WTC11 (cell line): ENCODE measurements around the gene STK38L. TPM values are rescaled to one million over a fixed set of nuclear protein-coding genes. Genes with fewer than 3 reads are reported as not detected.

Source experiments
- ATAC-seq: fragments of 200-7000 bp; cut with Tn5 transposase; 2 replicates; pipeline ENCODE4 v1.10.0; 2021; ENCODE audit warnings: mild to moderate bottlenecking, moderate library complexity
- CTCF ChIA-PET: fragments of 300-600 bp; sonication (Branson Sonifier 250); formaldehyde crosslinking; loops from one replicate; lab custom pipeline; 2021; ENCODE audit warnings: antibody characterized with exemption; lab: Charles Lee
- POLR2A ChIA-PET: fragments of 350-600 bp; sonication (Branson Sonifier 250); formaldehyde crosslinking; loops from one replicate; lab custom pipeline; 2021; ENCODE audit warnings: antibody characterized with exemption; lab: Charles Lee
- DNase-seq: peaks from one replicate; pipeline ENCODE4 v3.0.0; 2021; ENCODE audit warnings: low spot score
- H3K27ac Mint-ChIP-seq: 2 replicates; pipeline ENCODE4 v1.8.0; 2021; ENCODE audit warnings: mixed read lengths
- H3K27me3 Mint-ChIP-seq: 2 replicates; pipeline ENCODE4 v1.8.0; 2021; ENCODE audit warnings: low read depth, mild to moderate bottlenecking, moderate library complexity, mixed read lengths
- H3K36me3 Mint-ChIP-seq: 2 replicates; pipeline ENCODE4 v1.8.0; 2021; ENCODE audit warnings: mixed read lengths
- H3K4me1 Mint-ChIP-seq: 2 replicates; pipeline ENCODE4 v1.8.0; 2022; ENCODE audit warnings: mixed read lengths
- H3K4me3 Mint-ChIP-seq: 2 replicates; pipeline ENCODE4 v1.8.0; 2021; ENCODE audit warnings: mild to moderate bottlenecking, moderate library complexity, mixed read lengths
- H3K9me3 Mint-ChIP-seq: 2 replicates; pipeline ENCODE4 v1.8.0; 2021; ENCODE audit warnings: mixed read lengths
- AR ChIP-seq: fragments of 250-450 bp; sonication (Bioruptor Pico); IDR thresholded peaks from 2 replicates; pipeline ENCODE4 v1.9.0; 2021; ENCODE audit warnings: mild to moderate bottlenecking
- CREB1 ChIP-seq: sonication (generic); formaldehyde crosslinking; IDR thresholded peaks from 2 replicates; pipeline ENCODE4 v1.8.0; 2023; ENCODE audit warnings: mild to moderate bottlenecking, missing genetic modification reagents
- EMX1 ChIP-seq: fragments of 250-450 bp; sonication (Bioruptor Pico); IDR thresholded peaks from 2 replicates; pipeline ENCODE4 v1.8.0; 2021; ENCODE audit warnings: mild to moderate bottlenecking
- GTF2I ChIP-seq: fragments of 250-450 bp; sonication (Bioruptor Pico); conservative IDR thresholded peaks from 2 replicates; pipeline ENCODE4 v1.4.0; 2021; ENCODE audit warnings: mild to moderate bottlenecking
- IRF2 ChIP-seq: sonication (generic); formaldehyde crosslinking; IDR thresholded peaks from 2 replicates; pipeline ENCODE4 v1.8.0; 2022; ENCODE audit warnings: low read depth, missing genetic modification reagents, borderline replicate concordance
- NFE2L1 ChIP-seq: sonication (generic); formaldehyde crosslinking; IDR thresholded peaks from 2 replicates; pipeline ENCODE4 v1.8.1; 2023; ENCODE audit warnings: missing genetic modification reagents
- PRRX2 ChIP-seq: fragments of 250-450 bp; sonication (Bioruptor Pico); IDR thresholded peaks from 2 replicates; pipeline ENCODE4 v1.8.0; 2021; ENCODE audit warnings: mild to moderate bottlenecking
- RORB ChIP-seq: fragments of 250-450 bp; sonication (Bioruptor Pico); IDR thresholded peaks from 2 replicates; pipeline ENCODE4 v1.9.0; 2021; ENCODE audit warnings: mild to moderate bottlenecking
- SMAD4 ChIP-seq: sonication (generic); formaldehyde crosslinking; IDR thresholded peaks from 2 replicates; pipeline ENCODE4 v1.8.0; 2022; ENCODE audit warnings: mild to moderate bottlenecking, missing genetic modification reagents
- TEAD1 ChIP-seq: sonication (generic); formaldehyde crosslinking; IDR thresholded peaks from 2 replicates; pipeline ENCODE4 v1.8.0; 2022; ENCODE audit warnings: mild to moderate bottlenecking, missing genetic modification reagents
- TEAD4 ChIP-seq: sonication (generic); formaldehyde crosslinking; IDR thresholded peaks from 2 replicates; pipeline ENCODE4 v1.8.0; 2022; ENCODE audit warnings: mild to moderate bottlenecking, missing genetic modification reagents
- USF2 ChIP-seq: sonication (generic); formaldehyde crosslinking; IDR thresholded peaks from 2 replicates; pipeline ENCODE4 v1.8.1; 2023; ENCODE audit warnings: mild to moderate bottlenecking, missing genetic modification reagents, moderate library complexity
- ZNF317 ChIP-seq: sonication (generic); formaldehyde crosslinking; IDR thresholded peaks from 2 replicates; pipeline ENCODE4 v1.8.1; 2023; ENCODE audit warnings: low read depth, mild to moderate bottlenecking, moderate library complexity, missing genetic modification reagents, borderline replicate concordance
- ZNF512 ChIP-seq: sonication (generic); formaldehyde crosslinking; IDR thresholded peaks from 2 replicates; pipeline ENCODE4 v1.8.1; 2022; ENCODE audit warnings: missing genetic modification reagents, borderline replicate concordance
- total RNA-seq: library from RNA; stranded (reverse); gene quantifications from 3 replicates; pipeline ENCODE4 v1.2.3, GENCODE V29; 2021
- TF ChIP-seq, protein P1 (sequence below): sonication (generic); formaldehyde crosslinking; IDR thresholded peaks from 2 replicates; pipeline ENCODE4 v1.8.1; 2023; ENCODE audit warnings: mild to moderate bottlenecking, moderate library complexity, missing genetic modification reagents
- TF ChIP-seq, protein P2 (sequence below): sonication (generic); formaldehyde crosslinking; IDR thresholded peaks from 2 replicates; pipeline ENCODE4 v1.8.0; 2022; ENCODE audit warnings: mild to moderate bottlenecking, missing genetic modification reagents
- TF ChIP-seq, protein P3 (sequence below): sonication (generic); formaldehyde crosslinking; IDR thresholded peaks from 2 replicates; pipeline ENCODE4 v1.8.0; 2023; ENCODE audit warnings: missing genetic modification reagents, mild to moderate bottlenecking, borderline replicate concordance

Gene STK38L
- total RNA-seq, 1 experiment from 2014 or later, result 47.2 TPM

GRCh38 chr12:27337376-27337775 is 93.3 kb downstream of the STK38L start:
- no peak for DNase-seq
- Mint-ChIP-seq H3K36me3 (no peaks in the 10 kb centered on the region), H3K4me3 (no peak overlapping the region), H3K4me1 (peaks cover 14% of the 10 kb centered on the region), H3K27ac (no peak overlapping the region), H3K9me3 (no peaks in the 10 kb centered on the region), H3K27me3 (peaks cover 14% of the 10 kb centered on the region)
- TF ChIP-seq TEAD4 (CRISPR knock-in tag) (no peak), USF2 (CRISPR knock-in tag) (no peak), NFE2L1 (CRISPR knock-in tag) (no peak), ZNF317 (CRISPR knock-in tag) (no peak), SMAD4 (CRISPR knock-in tag) (no peak), GTF2I (CRISPR knock-in tag) (no peak), TEAD1 (no peak), RORB (no peak), ZNF512 (CRISPR knock-in tag) (no peak), AR (CRISPR knock-in tag) (no peak), CREB1 (CRISPR knock-in tag) (no peak), EMX1 (CRISPR knock-in tag) (no peak), IRF2 (CRISPR knock-in tag) (no peak), PRRX2 (no peak)
- TF ChIP-seq, protein P1, sequence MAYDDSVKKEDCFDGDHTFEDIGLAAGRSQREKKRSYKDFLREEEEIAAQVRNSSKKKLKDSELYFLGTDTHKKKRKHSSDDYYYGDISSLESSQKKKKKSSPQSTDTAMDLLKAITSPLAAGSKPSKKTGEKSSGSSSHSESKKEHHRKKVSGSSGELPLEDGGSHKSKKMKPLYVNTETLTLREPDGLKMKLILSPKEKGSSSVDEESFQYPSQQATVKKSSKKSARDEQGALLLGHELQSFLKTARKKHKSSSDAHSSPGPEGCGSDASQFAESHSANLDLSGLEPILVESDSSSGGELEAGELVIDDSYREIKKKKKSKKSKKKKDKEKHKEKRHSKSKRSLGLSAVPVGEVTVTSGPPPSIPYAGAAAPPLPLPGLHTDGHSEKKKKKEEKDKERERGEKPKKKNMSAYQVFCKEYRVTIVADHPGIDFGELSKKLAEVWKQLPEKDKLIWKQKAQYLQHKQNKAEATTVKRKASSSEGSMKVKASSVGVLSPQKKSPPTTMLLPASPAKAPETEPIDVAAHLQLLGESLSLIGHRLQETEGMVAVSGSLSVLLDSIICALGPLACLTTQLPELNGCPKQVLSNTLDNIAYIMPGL (CRISPR knock-in tag), result no peak
- TF ChIP-seq, protein P2, sequence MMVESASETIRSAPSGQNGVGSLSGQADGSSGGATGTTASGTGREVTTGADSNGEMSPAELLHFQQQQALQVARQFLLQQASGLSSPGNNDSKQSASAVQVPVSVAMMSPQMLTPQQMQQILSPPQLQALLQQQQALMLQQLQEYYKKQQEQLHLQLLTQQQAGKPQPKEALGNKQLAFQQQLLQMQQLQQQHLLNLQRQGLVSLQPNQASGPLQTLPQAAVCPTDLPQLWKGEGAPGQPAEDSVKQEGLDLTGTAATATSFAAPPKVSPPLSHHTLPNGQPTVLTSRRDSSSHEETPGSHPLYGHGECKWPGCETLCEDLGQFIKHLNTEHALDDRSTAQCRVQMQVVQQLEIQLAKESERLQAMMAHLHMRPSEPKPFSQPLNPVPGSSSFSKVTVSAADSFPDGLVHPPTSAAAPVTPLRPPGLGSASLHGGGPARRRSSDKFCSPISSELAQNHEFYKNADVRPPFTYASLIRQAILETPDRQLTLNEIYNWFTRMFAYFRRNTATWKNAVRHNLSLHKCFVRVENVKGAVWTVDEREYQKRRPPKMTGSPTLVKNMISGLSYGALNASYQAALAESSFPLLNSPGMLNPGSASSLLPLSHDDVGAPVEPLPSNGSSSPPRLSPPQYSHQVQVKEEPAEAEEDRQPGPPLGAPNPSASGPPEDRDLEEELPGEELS (CRISPR knock-in tag), result no peak
- TF ChIP-seq, protein P3, sequence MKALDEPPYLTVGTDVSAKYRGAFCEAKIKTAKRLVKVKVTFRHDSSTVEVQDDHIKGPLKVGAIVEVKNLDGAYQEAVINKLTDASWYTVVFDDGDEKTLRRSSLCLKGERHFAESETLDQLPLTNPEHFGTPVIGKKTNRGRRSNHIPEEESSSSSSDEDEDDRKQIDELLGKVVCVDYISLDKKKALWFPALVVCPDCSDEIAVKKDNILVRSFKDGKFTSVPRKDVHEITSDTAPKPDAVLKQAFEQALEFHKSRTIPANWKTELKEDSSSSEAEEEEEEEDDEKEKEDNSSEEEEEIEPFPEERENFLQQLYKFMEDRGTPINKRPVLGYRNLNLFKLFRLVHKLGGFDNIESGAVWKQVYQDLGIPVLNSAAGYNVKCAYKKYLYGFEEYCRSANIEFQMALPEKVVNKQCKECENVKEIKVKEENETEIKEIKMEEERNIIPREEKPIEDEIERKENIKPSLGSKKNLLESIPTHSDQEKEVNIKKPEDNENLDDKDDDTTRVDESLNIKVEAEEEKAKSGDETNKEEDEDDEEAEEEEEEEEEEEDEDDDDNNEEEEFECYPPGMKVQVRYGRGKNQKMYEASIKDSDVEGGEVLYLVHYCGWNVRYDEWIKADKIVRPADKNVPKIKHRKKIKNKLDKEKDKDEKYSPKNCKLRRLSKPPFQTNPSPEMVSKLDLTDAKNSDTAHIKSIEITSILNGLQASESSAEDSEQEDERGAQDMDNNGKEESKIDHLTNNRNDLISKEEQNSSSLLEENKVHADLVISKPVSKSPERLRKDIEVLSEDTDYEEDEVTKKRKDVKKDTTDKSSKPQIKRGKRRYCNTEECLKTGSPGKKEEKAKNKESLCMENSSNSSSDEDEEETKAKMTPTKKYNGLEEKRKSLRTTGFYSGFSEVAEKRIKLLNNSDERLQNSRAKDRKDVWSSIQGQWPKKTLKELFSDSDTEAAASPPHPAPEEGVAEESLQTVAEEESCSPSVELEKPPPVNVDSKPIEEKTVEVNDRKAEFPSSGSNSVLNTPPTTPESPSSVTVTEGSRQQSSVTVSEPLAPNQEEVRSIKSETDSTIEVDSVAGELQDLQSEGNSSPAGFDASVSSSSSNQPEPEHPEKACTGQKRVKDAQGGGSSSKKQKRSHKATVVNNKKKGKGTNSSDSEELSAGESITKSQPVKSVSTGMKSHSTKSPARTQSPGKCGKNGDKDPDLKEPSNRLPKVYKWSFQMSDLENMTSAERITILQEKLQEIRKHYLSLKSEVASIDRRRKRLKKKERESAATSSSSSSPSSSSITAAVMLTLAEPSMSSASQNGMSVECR (CRISPR knock-in tag), result no peak
- ChIA-PET CTCF (interaction anchor here (1.2 kb wide), 1 partner anchor 31 kb away, joined by 3 read pairs; no protein-coding TSS in a partner anchor), POLR2A (interaction anchor here (0.5 kb wide), 1 partner anchor 497 kb away, joined by 3 read pairs; no protein-coding TSS in a partner anchor)
- ATAC-seq, result no peak
